Kasumi-1 (cell line): Measurements from ENCODE around the gene NOX4.
"Not testable (repeated sequence)": the region's sequence is repeated elsewhere in the genome, so short reads cannot be mapped to it uniquely, and the experiment has no call there.

Experiments used
- DNase-seq, 2 experiments: peaks; one replicate each; lab custom pipeline; 2025; lab: John Stamatoyannopoulos, UW

The NOX4 gene

GRCh38 chr11:89303029-89303428, 188.1 kb downstream of the NOX4 start:
- not testable (repeated sequence) for DNase-seq

- not testable (repeated sequence) for DNase-seq
Measured at GRCh38 chr11:89295023-89295422, 196.2 kb downstream of the NOX4 start.

- no peak for DNase-seq
Measured at GRCh38 chr11:89293965-89294679, 197.1 kb downstream of the NOX4 start.

- DNase-seq, result not testable (repeated sequence)
Measured at GRCh38 chr11:89288004-89288403, 203.2 kb downstream of the NOX4 start.

GRCh38 chr11:89286601-89287000, 204.6 kb downstream of the NOX4 start:
- not testable (repeated sequence) for DNase-seq

- DNase-seq, result not testable (repeated sequence)
Measured at GRCh38 chr11:89281032-89281677, 210.0 kb downstream of the NOX4 start.

GRCh38 chr11:89279176-89279575, 212.0 kb downstream of the NOX4 start:
- no peak for DNase-seq

GRCh38 chr11:89275966-89276365, 215.2 kb downstream of the NOX4 start:
- DNase-seq, result no peak
